ENCODE results near the gene YBX2.

The YBX2 gene

GRCh38 chr17:7241783-7242716 is 52.4 kb downstream of the YBX2 start, which contains the start of gene GABARAP:
TSS of gene GABARAP (minus strand) at chr17:7242449. CDS start at chr17:7242330, 119 bp downstream.
- DNase-seq = peak; percentile 89

DNA sequence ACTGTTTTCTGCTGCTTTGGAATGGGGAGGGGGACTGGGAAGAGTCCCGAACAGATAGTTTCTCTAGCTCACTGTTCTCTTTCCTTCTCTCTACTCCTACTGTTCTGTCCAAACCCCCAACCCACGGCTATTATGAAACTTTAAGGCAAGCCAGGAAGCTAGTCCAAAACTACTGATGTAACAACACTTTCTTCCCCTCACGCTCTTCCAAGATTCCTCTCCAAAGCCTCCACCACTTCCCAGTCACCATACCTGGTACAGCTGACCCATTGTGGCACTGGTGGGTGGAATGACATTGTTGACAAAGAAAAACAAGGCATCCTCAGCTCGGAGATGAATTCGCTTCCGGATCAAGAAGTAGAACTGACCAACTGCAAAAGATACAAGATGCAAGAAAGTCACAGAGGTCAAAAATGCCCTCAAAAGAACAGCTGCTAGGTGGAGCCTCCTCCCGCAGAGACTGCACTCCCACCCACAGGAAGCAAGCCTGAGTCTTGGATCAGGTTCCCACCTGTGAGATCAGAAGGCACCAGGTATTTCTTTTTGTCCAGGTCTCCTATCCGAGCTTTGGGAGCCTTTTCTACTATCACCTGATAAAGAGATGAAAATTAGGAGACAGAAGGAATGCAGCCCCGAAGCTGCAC is 53.2 kb downstream of the YBX2 start:
- peak; percentile 37 for DNase-seq

- no peak for DNase-seq
These were observed 54.1 kb downstream of the YBX2 start for GRCh38 chr17:7240375-7240774.

DNA sequence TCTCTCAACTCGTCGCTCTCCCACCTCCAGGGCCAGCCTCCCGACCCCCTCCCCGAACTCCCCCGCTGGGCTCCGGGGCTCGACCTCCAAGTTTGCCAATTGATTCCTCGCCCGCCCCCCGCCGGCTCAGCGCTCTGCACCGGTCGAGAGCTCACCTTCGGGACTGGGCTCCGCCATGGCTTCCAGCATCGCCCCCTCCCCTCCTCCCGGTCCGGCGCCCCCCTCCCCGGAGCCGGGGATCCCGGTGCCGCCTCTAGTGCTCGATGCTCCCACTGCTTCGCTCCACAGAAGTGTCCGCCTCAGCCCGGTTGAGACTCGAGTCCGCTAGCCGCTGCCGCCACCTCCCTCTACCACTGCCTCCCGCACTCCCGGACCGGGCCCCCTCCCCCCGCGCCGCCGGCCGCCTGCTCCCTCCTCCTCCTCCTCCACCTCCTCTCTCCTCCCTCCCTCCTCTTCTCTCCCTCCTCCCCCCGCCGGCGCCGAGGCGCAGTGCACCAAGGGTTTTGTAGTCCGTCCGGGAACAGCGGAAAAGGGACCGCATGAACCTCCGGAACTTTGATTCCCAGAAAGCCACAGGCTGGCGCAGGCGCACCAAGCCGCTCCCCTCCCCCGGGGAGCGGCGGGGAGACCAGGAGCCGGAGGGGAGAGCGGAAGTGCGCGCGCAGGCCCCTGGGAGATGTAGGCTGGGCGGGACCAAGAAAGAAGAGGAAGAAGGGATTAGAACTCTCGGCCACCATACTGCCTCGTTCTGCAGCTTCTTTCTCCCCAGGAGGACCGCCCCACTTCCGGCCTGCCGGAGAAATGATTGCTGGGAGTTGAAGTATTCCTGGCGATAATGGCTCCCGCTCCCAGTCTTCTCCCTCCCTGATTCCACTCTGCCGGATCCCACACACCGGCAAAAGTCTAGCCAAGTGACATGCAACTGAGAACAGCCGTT is 55.1 kb downstream of the YBX2 start, which contains the start of gene PHF23:
TSS of gene PHF23 (minus strand) at position 367 of the 937 bp plus-strand sequence. CDS start at position 189, 178 bp downstream.
- DNase-seq = peak; percentile 98

GRCh38 chr17:7238420-7239090 is 55.9 kb downstream of the YBX2 start:
- peak; percentile 52 for DNase-seq
